H1 (cell line): ENCODE measurements around the gene RHEX. TPM values are rescaled to one million over a fixed set of nuclear protein-coding genes. Genes with fewer than 3 reads are reported as not detected.

ENCODE experiments used
- CTCF ChIA-PET: fragments of 300-600 bp; sonication (Branson Sonifier 250); formaldehyde crosslinking; loops from one replicate; lab custom pipeline; 2021; ENCODE audit not compliant: partially characterized antibody; lab: Charles Lee
- POLR2A ChIA-PET: fragments of 300-600 bp; sonication (Branson Sonifier 250); formaldehyde crosslinking; loops from one replicate; lab custom pipeline; 2021; ENCODE audit warnings: inconsistent platforms; ENCODE audit not compliant: partially characterized antibody; lab: Charles Lee
- DNase-seq, 2 experiments: peaks; one replicate each; pipeline versions ENCODE4 v3.0.0 to v3.0.0-alpha.2; 2010 to 2022; ENCODE audit warnings: low spot score in 2 of 2, low read depth in 1 of 2, mixed read lengths in 1 of 2
- FAIRE-seq: peaks from 2 replicates; lab custom pipeline; 2011; peaks lifted over from hg19 to GRCh38; lab: Jason Lieb, UNC
- H2AFZ ChIP-seq: 2 replicates; pipeline ENCODE4 v1.8.1; 2012; ENCODE audit warnings: low read length, inconsistent platforms
- H2AK5ac ChIP-seq: 2 replicates; pipeline ENCODE4 v1.6.1; 2013; ENCODE audit warnings: low read depth, low read length
- H2BK120ac ChIP-seq: replicated peaks from 2 replicates; pipeline ENCODE3; 2013; ENCODE audit warnings: low read depth, low read length, inconsistent platforms
- H2BK12ac ChIP-seq: 2 replicates; pipeline ENCODE4 v1.6.1; 2013; ENCODE audit warnings: low read depth, low read length
- H2BK15ac ChIP-seq: 2 replicates; pipeline ENCODE4 v1.6.1; 2013; ENCODE audit warnings: low read length
- H2BK20ac ChIP-seq: 2 replicates; pipeline ENCODE4 v1.6.1; 2013; ENCODE audit warnings: low read length
- H2BK5ac ChIP-seq: 2 replicates; pipeline ENCODE4 v1.6.1; 2013; ENCODE audit warnings: low read depth, low read length
- H3K14ac ChIP-seq: 2 replicates; pipeline ENCODE4 v1.6.1; 2013; ENCODE audit warnings: inconsistent platforms; ENCODE audit not compliant: insufficient read length
- H3K18ac ChIP-seq: 2 replicates; pipeline ENCODE4 v1.6.1; 2013; ENCODE audit warnings: low read length; ENCODE audit errors: extremely low read depth
- H3K23ac ChIP-seq: 2 replicates; pipeline ENCODE4 v1.6.1; 2013; ENCODE audit warnings: inconsistent platforms; ENCODE audit not compliant: insufficient read length
- H3K23me2 ChIP-seq: 2 replicates; pipeline ENCODE4 v1.6.1; 2013; ENCODE audit warnings: low read depth, low read length
- H3K27ac ChIP-seq: 2 replicates; pipeline ENCODE4 v1.6.1; 2011; ENCODE audit warnings: low read depth, low read length, inconsistent platforms
- H3K27me3 ChIP-seq, 4 experiments: replicated peaks in 1 of 4; 1 replicate in 1 of 4; 2 replicates in 3 of 4; pipeline versions ENCODE4 v1.6.1 to v1.8.1; 2011 to 2013; ENCODE audit warnings: low read length in 3 of 4, mild to moderate bottlenecking in 3 of 4, inconsistent platforms in 2 of 4, mixed read lengths in 2 of 4, moderate library complexity in 1 of 4; ENCODE audit not compliant: control insufficient read depth in 3 of 4, insufficient read depth in 3 of 4; ENCODE audit errors: extremely low read depth in 1 of 4
- H3K36me3 ChIP-seq, 4 experiments: 2 replicates each; pipeline versions ENCODE4 v1.6.1 to v1.8.1; 2011 to 2013; ENCODE audit warnings: mild to moderate bottlenecking in 4 of 4, low read length in 3 of 4, moderate library complexity in 2 of 4, control low read depth in 1 of 4, inconsistent platforms in 1 of 4; ENCODE audit not compliant: insufficient read depth in 4 of 4, control insufficient read depth in 2 of 4
- H3K4ac ChIP-seq: replicated peaks from 2 replicates; pipeline ENCODE3; 2013; ENCODE audit warnings: low read length, low read depth, mixed read lengths, inconsistent platforms; ENCODE audit not compliant: insufficient read length
- H3K4me1 ChIP-seq, 4 experiments: replicated peaks in 1 of 4; 1 replicate in 1 of 4; 2 replicates in 3 of 4; pipeline versions ENCODE4 v1.6.1 to v1.8.1; 2011 to 2013; ENCODE audit warnings: low read length in 3 of 4, inconsistent platforms in 2 of 4, mixed read lengths in 1 of 4; ENCODE audit not compliant: insufficient read depth in 4 of 4, control insufficient read depth in 3 of 4
- H3K4me2 ChIP-seq, 2 experiments: 2 replicates each; pipeline versions ENCODE4 v1.6.1 to v1.8.1; 2011 to 2013; ENCODE audit warnings: low read depth in 2 of 2, low read length in 2 of 2, control low read depth in 1 of 2, inconsistent platforms in 1 of 2, mild to moderate bottlenecking in 1 of 2; ENCODE audit not compliant: insufficient read depth in 1 of 2
- H3K4me3 ChIP-seq, 4 experiments: fragments of 200-600, 300-600 bp in 1 of 4; sonication (generic), shearing (Covaris generic), sonication (Bioruptor Twin) in 1 of 4; 2 replicates each; pipeline versions ENCODE4 v1.5.1 to v1.8.1; 2011 to 2016; ENCODE audit warnings: low read length in 4 of 4, low read depth in 3 of 4, control low read depth in 2 of 4, inconsistent platforms in 2 of 4, mild to moderate bottlenecking in 2 of 4, mixed read lengths in 1 of 4, moderate library complexity in 1 of 4; ENCODE audit not compliant: insufficient read depth in 2 of 4; ENCODE audit errors: extremely low read depth in 1 of 4
- H3K56ac ChIP-seq: replicated peaks from 2 replicates; pipeline ENCODE3; 2013; ENCODE audit warnings: low read depth, mild to moderate bottlenecking, mixed read lengths, low read length, inconsistent platforms; ENCODE audit not compliant: insufficient read length
- H3K79me1 ChIP-seq: 2 replicates; pipeline ENCODE4 v1.6.1; 2013; ENCODE audit warnings: low read depth, low read length, control low read depth
- H3K79me2 ChIP-seq, 2 experiments: 2 replicates each; pipeline versions ENCODE4 v1.6.1 to v1.8.1; 2012 to 2013; ENCODE audit warnings: low read length in 2 of 2, mild to moderate bottlenecking in 2 of 2, inconsistent platforms in 1 of 2; ENCODE audit not compliant: insufficient read depth in 2 of 2, control insufficient read depth in 1 of 2
- H3K9ac ChIP-seq, 4 experiments: replicated peaks in 1 of 4; 1 replicate in 1 of 4; 2 replicates in 3 of 4; pipeline versions ENCODE4 v1.6.1 to v1.8.1; 2011 to 2013; ENCODE audit warnings: low read depth in 3 of 4, low read length in 3 of 4, control low read depth in 2 of 4, mild to moderate bottlenecking in 2 of 4, moderate library complexity in 2 of 4, inconsistent platforms in 1 of 4; ENCODE audit errors: extremely low read depth in 1 of 4
- H3K9me3 ChIP-seq, 2 experiments: 2 replicates each; pipeline versions ENCODE4 v1.6.1 to v1.8.1; 2012 to 2013; ENCODE audit warnings: mild to moderate bottlenecking in 2 of 2, moderate library complexity in 2 of 2, control low read depth in 1 of 2, inconsistent platforms in 1 of 2, low read depth in 1 of 2, low read length in 1 of 2, mixed read lengths in 1 of 2; ENCODE audit not compliant: insufficient read depth in 2 of 2
- H4K20me1 ChIP-seq, 2 experiments: replicated peaks in 1 of 2; 2 replicates each; pipeline versions ENCODE3 to v1.8.1; 2011 to 2013; ENCODE audit warnings: inconsistent platforms in 2 of 2, low read length in 2 of 2, mild to moderate bottlenecking in 1 of 2; ENCODE audit not compliant: insufficient read depth in 2 of 2, control insufficient read depth in 1 of 2
- H4K5ac ChIP-seq: 2 replicates; pipeline ENCODE4 v1.6.1; 2013; ENCODE audit warnings: low read length, low read depth, mixed read lengths, inconsistent platforms; ENCODE audit not compliant: insufficient read length
- H4K8ac ChIP-seq: 2 replicates; pipeline ENCODE4 v1.8.0; 2013; ENCODE audit warnings: mild to moderate bottlenecking, moderate library complexity, low read length, inconsistent platforms; ENCODE audit not compliant: insufficient read depth; ENCODE audit errors: extremely low read depth
- H4K91ac ChIP-seq: replicated peaks from 2 replicates; pipeline ENCODE3; 2013; ENCODE audit warnings: low read length, mixed read lengths, inconsistent platforms; ENCODE audit not compliant: insufficient read length
- CEBPB ChIP-seq: IDR thresholded peaks from 2 replicates; pipeline ENCODE4 v1.6.1; 2012; ENCODE audit warnings: low read depth, low read length
- CTBP2 ChIP-seq: IDR thresholded peaks from 2 replicates; pipeline ENCODE4 v1.7.0; 2011; ENCODE audit warnings: borderline replicate concordance, mild to moderate bottlenecking, moderate library complexity, mixed read lengths, low read length; ENCODE audit not compliant: insufficient read depth, insufficient read length
- HDAC6 ChIP-seq: IDR thresholded peaks from one replicate; pipeline ENCODE4 v1.7.1; 2012; ENCODE audit warnings: low read depth, mild to moderate bottlenecking, inconsistent platforms, low read length, moderate library complexity
- KDM1A ChIP-seq: fragments of 200-600, 300-600 bp; sonication (generic); IDR thresholded peaks from 2 replicates; pipeline ENCODE4 v1.7.1; 2016; ENCODE audit warnings: mild to moderate bottlenecking, low read length, borderline replicate concordance
- NANOG ChIP-seq: IDR thresholded peaks from 2 replicates; pipeline ENCODE4 v1.6.1; 2011; ENCODE audit warnings: low read length, low read depth, mild to moderate bottlenecking, inconsistent platforms; ENCODE audit not compliant: insufficient read depth, poor library complexity, severe bottlenecking
- PHF8 ChIP-seq: fragments of 200-600 bp; sonication (generic); conservative IDR thresholded peaks from 2 replicates; pipeline ENCODE4 v1.7.1; 2012; ENCODE audit warnings: low read depth, mild to moderate bottlenecking, inconsistent platforms, low read length, moderate library complexity
- RAD21 ChIP-seq, 2 experiments: IDR thresholded peaks in 1 of 2; conservative IDR thresholded peaks in 1 of 2; 2 replicates each; pipeline ENCODE4 v1.6.1; 2011; ENCODE audit warnings: low read depth in 2 of 2, low read length in 2 of 2, improper control_type of control experiment in 1 of 2, inconsistent platforms in 1 of 2, mild to moderate bottlenecking in 1 of 2, moderate library complexity in 1 of 2
- RBBP5 ChIP-seq: IDR thresholded peaks from 2 replicates; pipeline ENCODE4 v1.7.1; 2012; ENCODE audit warnings: low read depth, mild to moderate bottlenecking, inconsistent platforms, low read length, moderate library complexity, borderline replicate concordance
- RFX5 ChIP-seq: IDR thresholded peaks from 2 replicates; pipeline ENCODE4 v1.6.1; 2011; ENCODE audit warnings: low read depth, low read length, improper control_type of control experiment, borderline replicate concordance
- RXRA ChIP-seq: IDR thresholded peaks from 2 replicates; pipeline ENCODE4 v1.6.1; 2011; ENCODE audit warnings: low read depth, mild to moderate bottlenecking, low read length, moderate library complexity; ENCODE audit not compliant: insufficient read depth
- SRF ChIP-seq: IDR thresholded peaks from 2 replicates; pipeline ENCODE4 v1.6.1; 2011; ENCODE audit warnings: mild to moderate bottlenecking, low read depth, low read length, moderate library complexity
- WGBS, 2 experiments: shearing (Covaris generic) in 1 of 2; methylation state at CpG; one replicate each; pipeline versions ENCODE4 v1.1.6 to v1.1.7; 2013 to 2015; ENCODE audit warnings: low lambda C conversion rate in 2 of 2, mixed read lengths in 2 of 2, inconsistent platforms in 1 of 2, low coverage in 1 of 2, missing lambda C conversion rate in 1 of 2; ENCODE audit not compliant: insufficient replicate concordance in 2 of 2, insufficient coverage in 1 of 2, insufficient read length in 1 of 2; ENCODE audit errors: extremely low coverage in 1 of 2, missing lambda C conversion rate in 1 of 2; 5-methylcytosine and 5-hydroxymethylcytosine counted together
- polyA plus RNA-seq, 7 experiments: library from polyadenylated mRNA; depleted of rRNA in 3 of 7; stranded (reverse) in 5 of 7; unstranded in 2 of 7; fragments of >200 nt in 5 of 7; fragments of 200-250 nt in 2 of 7; gene quantifications; 1 replicate in 5 of 7; 2 replicates in 1 of 7; 4 replicates in 1 of 7; pipeline versions ENCODE4 v1.2.1 to v1.2.3, GENCODE V29; 2011 to 2013; ENCODE audit warnings: missing spikeins in 2 of 7, mixed read lengths in 2 of 7
- total RNA-seq: library from RNA; stranded (reverse); fragmentation: NEBNext Ultra II Directional; extraction: Animal tissue kit (Norgen Biotek cat#: 25700); gene quantifications from 2 replicates; pipeline ENCODE4 v1.2.1, GENCODE V29; 2021

The RHEX gene
- total and polyA plus RNA-seq, 2 of the 8 experiments (the other 6 are each of a cell fraction or from before 2014, with no cell fraction given) = not detected

- POLR2A ChIA-PET = no interaction called here
- no peak overlapping the region for H2BK12ac ChIP-seq
- no peaks in the 10 kb centered on the region for H3K36me3 ChIP-seq
- FAIRE-seq = no peak
- no peak overlapping the region for H3K23ac ChIP-seq
- no peaks in the 10 kb centered on the region; the same call in 1 of the 2 replicates for H3K23me2 ChIP-seq
- no peak overlapping the region for H3K9ac ChIP-seq
- no peak overlapping the region for H3K14ac ChIP-seq
- H3K4me1 ChIP-seq = peaks cover 0 to 7% (median under 1%) of the 10 kb centered on the region in 4 experiments; a peak in 3 of 7 replicates
- no peak overlapping the region for H3K4me3 ChIP-seq
- no peaks in the 10 kb centered on the region for H3K79me1 ChIP-seq
- no peak overlapping the region for H2AK5ac ChIP-seq
- no peak for TF ChIP-seq KDM1A
- TF ChIP-seq CTBP2 = no peak
- TF ChIP-seq NANOG = no peak
- no peak for TF ChIP-seq RBBP5
- no peak for TF ChIP-seq PHF8
- TF ChIP-seq CEBPB = no peak
- no peak for TF ChIP-seq RXRA
- no peak for TF ChIP-seq RFX5
- TF ChIP-seq HDAC6 = no peak
- no peak for TF ChIP-seq SRF
- TF ChIP-seq RAD21 (IDR thresholded peaks at IDR 0.05 in 1 of 2, conservative IDR thresholded peaks at IDR 0.05 in 1 of 2; ENCODE audit: low read depth in 2 of 2, low read length in 2 of 2) = no peak
- TF ChIP-seq, all 59 proteins: peak for 0
- Histone ChIP-seq H4K20me1 (no peaks in the 10 kb centered on the region), H4K8ac (no peak overlapping the region), H3K27ac (no peak overlapping the region), H2BK15ac (no peak overlapping the region), H3K4ac (no peak overlapping the region), H2BK20ac (no peak overlapping the region), H4K5ac (no peak overlapping the region), H4K91ac (no peak overlapping the region), H3K4me2 (no peak overlapping the region), H3K27me3 (no peaks in the 10 kb centered on the region), H2BK5ac (no peak overlapping the region), H3K79me2 (no peaks in the 10 kb centered on the region), H2BK120ac (no peak overlapping the region), H3K9me3 (no peaks in the 10 kb centered on the region), H3K18ac (no peak overlapping the region), H2AFZ (no peak overlapping the region), H3K56ac (no peak overlapping the region)
- no peak for DNase-seq
- 92 to 100% methylated on average over 1 to 9 of the region's 9 CpGs for WGBS, 2 experiments
- CTCF ChIA-PET = interaction anchor here (1.3 to 2.1 kb wide), 3 partner anchors 15 to 39 kb away, joined by 4 to 8 read pairs (median 6); no protein-coding TSS in a partner anchor
These were observed 17.8 kb downstream of the RHEX start for GRCh38 chr1:206070627-206071304.
